Mesendoderm (in vitro differentiated cells): Measurements from ENCODE around the gene DNAAF8.

Experiments used
- DNase-seq: peaks from one replicate; pipeline ENCODE4 v3.0.0; 2013
- H2AK5ac ChIP-seq: 2 replicates; pipeline ENCODE4 v1.6.1; 2013; ENCODE audit warnings: low read length, inconsistent platforms
- H2BK120ac ChIP-seq: 2 replicates; pipeline ENCODE4 v1.6.1; 2013; ENCODE audit warnings: low read depth, mild to moderate bottlenecking, low read length, moderate library complexity, mixed read lengths
- H2BK15ac ChIP-seq: replicated peaks from 2 replicates; pipeline ENCODE4 v1.6.1; 2013; ENCODE audit warnings: low read depth, mild to moderate bottlenecking, moderate library complexity
- H2BK5ac ChIP-seq: 2 replicates; pipeline ENCODE4 v1.6.1; 2013; ENCODE audit warnings: low read length, inconsistent platforms
- H3K18ac ChIP-seq: 2 replicates; pipeline ENCODE4 v1.6.1; 2013; ENCODE audit warnings: mild to moderate bottlenecking, low read length, mixed read lengths
- H3K23ac ChIP-seq: one replicate; pipeline ENCODE4 v1.6.1; 2013; ENCODE audit warnings: low read length
- H3K27ac ChIP-seq: 2 replicates; pipeline ENCODE4 v1.5.1; 2013; ENCODE audit warnings: low read depth, mild to moderate bottlenecking, inconsistent platforms, low read length, moderate library complexity
- H3K27me3 ChIP-seq: 2 replicates; pipeline ENCODE4 v1.6.1; 2013; ENCODE audit warnings: low read length, control low read depth, mild to moderate bottlenecking, inconsistent platforms; ENCODE audit not compliant: insufficient read depth, poor library complexity
- H3K36me3 ChIP-seq: 2 replicates; pipeline ENCODE4 v1.6.1; 2013; ENCODE audit warnings: low read length, inconsistent platforms; ENCODE audit not compliant: control insufficient read depth, insufficient read depth
- H3K4ac ChIP-seq: one replicate; pipeline ENCODE4 v1.6.1; 2013; ENCODE audit warnings: low read depth, mild to moderate bottlenecking, low read length, moderate library complexity
- H3K4me1 ChIP-seq: 2 replicates; pipeline ENCODE4 v1.6.1; 2013; ENCODE audit warnings: low read depth, low read length, inconsistent platforms; ENCODE audit not compliant: control insufficient read depth
- H3K4me2 ChIP-seq: 2 replicates; pipeline ENCODE4 v1.6.1; 2013; ENCODE audit warnings: low read length
- H3K4me3 ChIP-seq: 2 replicates; pipeline ENCODE4 v1.5.1; 2013; ENCODE audit warnings: mild to moderate bottlenecking, low read length
- H3K56ac ChIP-seq: one replicate; pipeline ENCODE4 v1.6.1; 2013; ENCODE audit warnings: low read length
- H3K79me1 ChIP-seq: 2 replicates; pipeline ENCODE4 v1.6.1; 2013; ENCODE audit warnings: low read length, inconsistent platforms
- H3K79me2 ChIP-seq: 2 replicates; pipeline ENCODE4 v1.6.1; 2013; ENCODE audit warnings: mild to moderate bottlenecking, low read length; ENCODE audit not compliant: control insufficient read depth, insufficient read depth
- H3K9ac ChIP-seq: 2 replicates; pipeline ENCODE4 v1.6.1; 2013; ENCODE audit warnings: low read length, inconsistent platforms
- H4K5ac ChIP-seq: one replicate; pipeline ENCODE4 v1.6.1; 2013; ENCODE audit warnings: low read length
- H4K8ac ChIP-seq: one replicate; pipeline ENCODE4 v1.6.1; 2013; ENCODE audit warnings: low read depth, mild to moderate bottlenecking, control low read depth, low read length, moderate library complexity
- WGBS: extraction: QIAGEN DNeasy Blood & Tissue Kit; methylation state at CpG from one replicate; pipeline ENCODE4 v1.1.7; 2013; ENCODE audit warnings: low lambda C conversion rate, missing lambda C conversion rate; ENCODE audit not compliant: insufficient coverage; ENCODE audit errors: extremely low coverage; 5-methylcytosine and 5-hydroxymethylcytosine counted together

DNAAF8 gene

DNA sequence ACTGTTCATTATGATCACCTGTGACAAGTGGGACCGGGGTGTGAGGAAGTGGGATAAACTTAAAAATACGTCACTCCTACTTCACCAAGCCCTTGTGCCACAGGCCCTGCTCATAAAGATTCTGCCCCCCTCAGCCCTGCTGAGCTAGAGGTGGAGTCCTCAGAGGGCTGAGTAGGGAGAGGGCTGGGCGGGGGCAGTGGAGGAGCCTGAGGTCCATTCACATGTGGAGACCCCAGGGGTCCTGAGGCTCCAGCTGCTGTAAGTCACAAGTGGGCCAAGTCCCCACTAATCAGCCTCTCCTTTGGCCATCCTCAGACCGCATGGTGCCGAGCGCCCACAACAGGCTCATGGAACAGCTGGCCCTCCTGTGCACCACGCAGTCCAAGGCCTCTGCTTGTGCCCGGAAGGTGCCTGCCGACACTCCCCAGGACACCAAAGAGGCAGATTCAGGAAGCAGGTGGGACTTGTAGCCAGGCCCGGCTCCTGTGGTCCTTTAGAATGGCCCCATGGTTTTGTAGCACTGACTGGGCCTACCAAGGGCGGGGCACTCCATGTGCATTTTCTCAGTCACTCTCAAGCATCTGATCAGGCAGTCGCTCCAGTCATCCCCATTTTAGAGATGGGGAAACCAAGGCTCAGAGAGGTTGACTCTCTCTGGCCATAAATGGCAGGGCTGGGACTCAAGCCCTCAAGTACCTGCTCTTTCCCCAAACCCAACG lies 10.4 kb downstream of the DNAAF8 start:
- no peak overlapping the region for H4K8ac ChIP-seq
- no peak overlapping the region for H2BK120ac ChIP-seq
- no peak overlapping the region for H3K56ac ChIP-seq
- no peak for DNase-seq
- H3K79me1 ChIP-seq, result no peaks in the 10 kb centered on the region
- H3K4me3 ChIP-seq, result no peak overlapping the region
- no peak overlapping the region for H3K18ac ChIP-seq
- H2BK5ac ChIP-seq, result no peak overlapping the region
- no peak overlapping the region for H3K4ac ChIP-seq
- no peaks in the 10 kb centered on the region for H3K36me3 ChIP-seq
- no peaks in the 10 kb centered on the region for H3K4me1 ChIP-seq
- H3K23ac ChIP-seq, result no peak overlapping the region
- H4K5ac ChIP-seq, result no peak overlapping the region
- no peak overlapping the region for H3K4me2 ChIP-seq
- no peaks in the 10 kb centered on the region for H3K27me3 ChIP-seq
- no peak overlapping the region for H2AK5ac ChIP-seq
- no CpG with 5 or more reads among the region's 13 CpGs for WGBS
- H3K79me2 ChIP-seq, result no peaks in the 10 kb centered on the region
- H3K9ac ChIP-seq, result no peak overlapping the region
- no peak overlapping the region for H3K27ac ChIP-seq
- H2BK15ac ChIP-seq, result no peak overlapping the region

DNA sequence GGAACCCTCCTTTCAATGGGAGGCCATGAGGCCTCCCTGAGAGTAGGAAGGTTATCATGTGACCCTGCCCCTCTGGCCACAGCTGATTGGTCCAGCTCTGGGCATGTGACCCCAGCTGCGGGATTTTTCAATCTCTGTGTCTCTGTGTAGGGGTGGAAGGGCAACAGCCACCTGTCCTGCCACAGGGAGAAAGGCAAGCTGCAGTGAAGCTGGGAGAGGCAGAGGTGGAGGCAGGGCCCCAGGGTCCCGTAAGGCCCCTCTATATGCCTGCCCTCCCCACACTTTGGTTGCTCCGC lies 10.9 kb downstream of the DNAAF8 start:
- H2BK15ac ChIP-seq, result no peak overlapping the region
- no CpG with 5 or more reads among the region's 3 CpGs for WGBS
- no peaks in the 10 kb centered on the region for H3K36me3 ChIP-seq
- no peak overlapping the region for H3K18ac ChIP-seq
- H3K27me3 ChIP-seq, result no peaks in the 10 kb centered on the region
- H3K27ac ChIP-seq, result no peak overlapping the region
- H3K4me3 ChIP-seq, result no peak overlapping the region
- H3K56ac ChIP-seq, result no peak overlapping the region
- H2AK5ac ChIP-seq, result no peak overlapping the region
- no peak overlapping the region for H3K23ac ChIP-seq
- no peaks in the 10 kb centered on the region for H3K4me1 ChIP-seq
- no peak overlapping the region for H2BK120ac ChIP-seq
- H3K4me2 ChIP-seq, result no peak overlapping the region
- no peak overlapping the region for H3K4ac ChIP-seq
- DNase-seq, result peak; percentile 33
- no peaks in the 10 kb centered on the region for H3K79me1 ChIP-seq
- no peak overlapping the region for H2BK5ac ChIP-seq
- no peak overlapping the region for H3K9ac ChIP-seq
- H4K5ac ChIP-seq, result no peak overlapping the region
- no peaks in the 10 kb centered on the region for H3K79me2 ChIP-seq
- H4K8ac ChIP-seq, result no peak overlapping the region

DNA sequence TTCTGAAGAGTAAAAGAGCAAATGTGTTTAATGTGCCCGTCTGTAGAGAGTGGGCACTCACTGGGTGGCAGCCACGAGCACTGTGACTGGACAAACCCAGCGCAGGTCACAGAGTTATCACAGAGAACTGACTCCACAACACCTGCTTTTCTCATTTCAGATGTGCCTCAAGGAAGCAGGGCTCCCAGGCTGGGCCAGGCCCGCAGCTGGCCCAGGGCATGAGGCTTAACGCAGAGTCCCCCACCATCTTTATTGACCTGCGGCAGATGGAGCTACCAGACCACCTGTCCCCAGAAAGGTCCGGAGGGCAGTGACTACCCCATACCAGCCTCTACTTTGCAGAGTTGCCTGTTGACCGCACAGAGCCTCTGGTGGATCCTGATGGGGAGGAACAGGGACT lies 11.9 kb downstream of the DNAAF8 start:
- no peak overlapping the region for H2BK120ac ChIP-seq
- no peaks in the 10 kb centered on the region for H3K79me2 ChIP-seq
- H3K9ac ChIP-seq, result no peak overlapping the region
- H4K8ac ChIP-seq, result no peak overlapping the region
- no peak overlapping the region for H3K4me2 ChIP-seq
- H3K18ac ChIP-seq, result no peak overlapping the region
- no peak overlapping the region for H2AK5ac ChIP-seq
- no peaks in the 10 kb centered on the region for H3K4me1 ChIP-seq
- H3K4ac ChIP-seq, result no peak overlapping the region
- H3K4me3 ChIP-seq, result no peak overlapping the region
- no peak overlapping the region for H3K56ac ChIP-seq
- no CpG with 5 or more reads among the region's 8 CpGs for WGBS
- no peak overlapping the region for H2BK5ac ChIP-seq
- no peak overlapping the region for H3K27ac ChIP-seq
- H4K5ac ChIP-seq, result no peak overlapping the region
- no peaks in the 10 kb centered on the region for H3K27me3 ChIP-seq
- H3K36me3 ChIP-seq, result peaks cover 3% of the 10 kb centered on the region
- H3K79me1 ChIP-seq, result no peaks in the 10 kb centered on the region
- H2BK15ac ChIP-seq, result no peak overlapping the region
- DNase-seq, result no peak
- no peak overlapping the region for H3K23ac ChIP-seq

DNA sequence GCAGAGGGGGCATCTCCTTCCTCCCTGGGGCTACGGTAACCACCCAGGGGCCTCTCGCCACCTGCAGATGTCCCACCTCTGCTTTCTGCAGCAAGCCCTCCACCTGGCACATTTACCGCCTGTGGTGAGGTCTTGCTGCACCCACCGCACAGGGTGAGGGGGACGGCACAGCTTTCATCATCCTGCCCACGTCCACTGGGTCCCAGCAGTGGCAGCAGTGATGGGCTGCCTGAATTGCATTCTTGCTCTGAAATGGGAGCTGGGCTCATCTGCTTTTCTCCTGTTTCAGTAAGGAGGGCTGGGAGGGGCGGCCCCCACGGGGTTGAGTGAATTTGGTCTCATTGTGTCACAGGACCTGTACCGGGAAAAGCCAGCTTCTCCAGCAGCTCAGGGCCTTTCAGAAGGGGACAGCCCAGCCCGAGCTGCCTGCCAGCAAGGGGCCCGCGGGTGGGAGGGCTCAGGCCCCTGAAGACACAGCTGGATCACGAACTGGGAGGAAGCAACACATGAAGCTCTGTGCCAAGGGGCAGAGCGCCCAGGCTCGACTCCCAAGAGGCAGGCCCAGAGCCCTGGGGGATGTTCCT lies 12.7 kb downstream of the DNAAF8 start:
- no peak overlapping the region for H2BK5ac ChIP-seq
- H3K27ac ChIP-seq, result no peak overlapping the region
- H2BK120ac ChIP-seq, result no peak overlapping the region
- no peaks in the 10 kb centered on the region for H3K79me1 ChIP-seq
- H3K9ac ChIP-seq, result no peak overlapping the region
- no peak overlapping the region for H4K5ac ChIP-seq
- no peak overlapping the region for H3K4me2 ChIP-seq
- H3K4ac ChIP-seq, result no peak overlapping the region
- H3K4me3 ChIP-seq, result no peak overlapping the region
- H3K4me1 ChIP-seq, result no peaks in the 10 kb centered on the region
- no peak overlapping the region for H4K8ac ChIP-seq
- no peak for DNase-seq
- no peak overlapping the region for H2AK5ac ChIP-seq
- WGBS, result no CpG with 5 or more reads among the region's 15 CpGs
- no peak overlapping the region for H3K18ac ChIP-seq
- peaks cover 3% of the 10 kb centered on the region for H3K36me3 ChIP-seq
- H3K79me2 ChIP-seq, result no peaks in the 10 kb centered on the region
- no peak overlapping the region for H2BK15ac ChIP-seq
- no peak overlapping the region for H3K23ac ChIP-seq
- H3K27me3 ChIP-seq, result no peaks in the 10 kb centered on the region
- H3K56ac ChIP-seq, result peak overlapping the region; percentile 7

DNA sequence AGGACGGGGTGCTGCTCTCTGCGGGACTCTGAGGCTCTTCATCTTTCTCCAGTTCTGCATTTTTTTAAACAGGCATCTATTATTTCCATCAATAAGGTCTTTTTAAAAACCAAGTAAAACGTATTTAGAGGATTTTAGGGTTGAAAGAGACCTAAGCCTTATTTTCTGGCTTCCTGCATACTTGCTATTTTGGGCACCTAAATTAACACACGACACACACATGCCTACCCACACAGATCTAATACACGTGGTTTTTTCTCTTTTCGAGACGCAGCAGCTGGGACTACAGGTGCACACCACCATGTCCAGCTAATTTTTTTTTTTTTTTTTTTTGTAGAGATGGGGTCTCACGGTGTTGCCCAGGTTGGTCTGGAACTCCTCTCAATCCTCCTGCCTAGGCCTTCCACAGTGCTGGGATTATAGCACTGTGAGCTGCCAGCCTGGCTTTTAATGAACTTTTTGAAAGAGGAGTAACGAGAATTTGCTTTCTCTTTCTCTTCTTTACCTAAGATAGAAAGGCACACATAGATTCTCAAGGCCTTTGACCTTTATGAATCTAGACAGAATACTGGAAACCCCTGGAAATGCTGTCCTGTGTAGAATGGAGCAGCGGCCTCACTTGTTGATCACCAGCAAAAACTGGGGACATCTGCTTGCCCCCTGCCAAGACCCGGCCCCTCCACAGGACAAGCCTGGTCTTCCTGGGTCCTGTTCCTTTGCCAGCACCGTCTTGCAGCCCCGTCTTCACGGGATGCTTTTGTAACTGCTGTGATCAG lies 13.8 kb downstream of the DNAAF8 start:
- H3K9ac ChIP-seq, result no peak overlapping the region
- no peak overlapping the region for H2BK5ac ChIP-seq
- H4K5ac ChIP-seq, result no peak overlapping the region
- WGBS, result no CpG with 5 or more reads among the region's 14 CpGs
- H2BK15ac ChIP-seq, result no peak overlapping the region
- no peaks in the 10 kb centered on the region for H3K27me3 ChIP-seq
- H4K8ac ChIP-seq, result no peak overlapping the region
- no peak overlapping the region for H3K4ac ChIP-seq
- no peak for DNase-seq
- no peak overlapping the region for H3K23ac ChIP-seq
- H3K4me2 ChIP-seq, result no peak overlapping the region
- no peaks in the 10 kb centered on the region for H3K79me1 ChIP-seq
- no peaks in the 10 kb centered on the region for H3K79me2 ChIP-seq
- H3K36me3 ChIP-seq, result peaks cover 3% of the 10 kb centered on the region
- H3K4me1 ChIP-seq, result no peaks in the 10 kb centered on the region
- H2AK5ac ChIP-seq, result no peak overlapping the region
- no peak overlapping the region for H2BK120ac ChIP-seq
- H3K27ac ChIP-seq, result no peak overlapping the region
- H3K4me3 ChIP-seq, result no peak overlapping the region
- H3K56ac ChIP-seq, result no peak overlapping the region
- no peak overlapping the region for H3K18ac ChIP-seq
